ENCODE measurements around the gene SRMS.
"Not testable (repeated sequence)": the region's sequence is repeated elsewhere in the genome, so short reads cannot be mapped to it uniquely, and the experiment has no call there.

SRMS gene

GRCh38 chr20:63565021-63565698 lies 17.6 kb upstream of the SRMS start:
- no peak for DNase-seq (ENCODE audit: low spot score)

GRCh38 chr20:63564036-63564810 lies 16.7 kb upstream of the SRMS start:
- DNase-seq (ENCODE audit: low spot score), result no peak

DNA sequence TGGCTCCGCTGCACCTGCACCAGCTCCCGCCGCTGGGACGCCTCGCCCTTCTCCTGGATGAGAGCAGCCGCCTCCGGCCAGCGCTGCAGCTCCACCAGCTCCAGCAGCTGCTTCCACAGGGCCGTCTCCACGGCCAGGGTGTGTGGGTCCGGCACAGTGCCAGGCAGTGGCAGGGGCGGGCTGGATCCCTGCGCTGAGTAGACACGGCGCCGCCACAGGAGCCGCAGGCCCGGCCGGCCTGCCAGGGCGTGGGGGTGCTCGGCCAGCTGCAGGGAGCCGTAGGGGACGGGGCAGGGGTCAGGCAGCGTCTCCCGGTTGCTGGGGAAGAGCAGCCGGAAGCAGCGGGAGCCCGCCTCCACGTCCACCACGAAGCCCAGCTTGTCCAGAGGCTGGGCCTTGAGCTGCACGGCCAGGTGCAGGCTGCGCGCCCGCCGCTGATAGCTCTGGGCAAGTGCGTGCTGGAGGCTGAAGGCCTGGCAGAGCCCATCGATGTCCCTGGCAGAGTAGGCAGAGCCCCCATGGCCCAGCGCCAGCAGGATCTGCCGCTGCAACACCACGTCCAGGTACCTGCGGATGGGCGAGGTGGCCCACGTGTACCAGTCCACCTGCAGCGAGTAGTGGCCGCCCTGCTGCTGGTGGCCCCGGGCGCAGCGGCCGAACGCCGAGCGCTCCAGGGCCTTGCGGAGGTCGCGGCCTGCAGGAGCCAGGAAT lies 15.8 kb upstream of the SRMS start:
- no peak for DNase-seq (ENCODE audit: low spot score)

- DNase-seq (ENCODE audit: low spot score), result no peak
Observed at GRCh38 chr20:63562461-63563224, 15.1 kb upstream of the SRMS start.

DNA sequence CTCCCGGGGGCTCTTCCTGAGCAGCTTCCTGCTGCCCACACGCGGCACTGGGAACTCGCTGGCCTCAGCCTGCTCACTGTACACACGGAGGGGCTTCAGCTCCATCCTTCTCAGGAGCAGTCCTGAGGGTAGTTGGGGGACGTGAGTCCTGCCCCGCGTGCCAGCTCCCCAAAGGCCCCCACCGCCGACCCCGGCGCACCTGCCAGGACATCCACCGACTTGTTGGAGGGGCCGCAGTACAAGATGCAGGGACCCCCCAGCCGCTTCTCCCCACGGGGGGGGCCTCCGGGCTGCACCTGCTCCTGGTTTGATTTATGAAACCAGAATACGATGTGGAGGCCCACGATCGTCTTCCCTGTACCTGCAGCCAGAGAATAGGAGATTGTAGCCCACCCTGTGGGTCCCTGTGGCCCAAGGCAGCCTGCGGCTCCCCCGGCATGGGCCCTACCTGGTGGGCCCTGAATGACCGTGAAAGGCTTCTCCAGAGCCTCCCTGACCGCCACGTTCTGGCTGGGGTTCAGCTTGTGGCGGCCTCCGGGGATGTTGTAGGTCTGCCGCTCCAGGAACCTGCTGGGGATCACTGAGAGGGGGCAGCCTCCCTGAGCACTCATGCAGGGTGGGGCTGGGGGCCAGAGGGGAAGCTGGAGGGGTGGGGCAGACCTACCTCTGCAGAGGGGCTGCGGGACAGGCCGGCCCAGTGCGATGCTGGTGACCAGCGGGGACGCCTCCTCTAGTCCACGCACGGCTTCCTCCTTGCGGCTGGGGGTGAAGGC lies 14.3 kb upstream of the SRMS start:
- DNase-seq (ENCODE audit: low spot score), result no peak

DNA sequence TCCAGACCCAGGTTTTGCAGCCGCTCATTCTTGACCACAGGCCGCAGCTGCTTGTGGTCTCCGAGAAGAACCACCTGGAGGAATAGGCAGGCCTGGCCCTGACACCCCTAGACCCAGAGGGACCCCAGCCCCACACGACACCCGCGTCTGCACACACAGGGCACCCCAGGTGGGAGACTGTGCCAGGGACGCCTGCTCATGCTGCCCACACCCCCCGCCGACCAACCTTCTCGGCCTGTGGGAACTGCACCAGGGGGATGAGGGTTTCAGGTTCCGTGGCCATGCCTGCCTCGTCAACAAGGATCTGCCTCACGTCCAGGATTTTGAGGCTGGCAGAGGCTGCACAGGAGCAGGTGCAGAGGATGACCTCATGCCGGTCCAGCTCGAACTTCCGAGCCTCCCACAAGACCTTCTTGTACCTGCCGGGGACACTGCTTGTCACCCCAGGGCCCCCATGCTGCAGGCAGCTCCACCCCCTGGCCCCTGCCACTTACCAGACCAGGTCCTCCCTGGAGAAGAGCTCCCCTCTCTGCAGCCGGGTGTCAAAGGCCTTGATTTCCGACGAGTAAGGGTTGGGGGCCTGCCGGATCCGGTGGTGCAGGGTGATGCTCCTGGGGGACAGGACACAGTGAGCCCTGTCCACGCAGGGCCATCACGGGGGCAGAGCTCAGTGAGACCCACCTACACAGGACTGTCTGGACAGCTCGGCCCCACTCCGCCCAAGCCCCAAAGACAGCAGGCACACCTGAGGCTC lies 13.5 kb upstream of the SRMS start:
- DNase-seq (ENCODE audit: low spot score), result no peak

- no peak for DNase-seq (ENCODE audit: low spot score)
Observed at GRCh38 chr20:63560333-63560805, 12.8 kb upstream of the SRMS start.

- DNase-seq (ENCODE audit: low spot score), result not testable (repeated sequence)
Observed at GRCh38 chr20:63559485-63560332, 12.2 kb upstream of the SRMS start.

- no peak for DNase-seq (ENCODE audit: low spot score)
Observed at GRCh38 chr20:63558804-63559484, 11.4 kb upstream of the SRMS start.

- DNase-seq (ENCODE audit: low spot score), result no peak
Observed at GRCh38 chr20:63557481-63557891, 9.9 kb upstream of the SRMS start.

DNA sequence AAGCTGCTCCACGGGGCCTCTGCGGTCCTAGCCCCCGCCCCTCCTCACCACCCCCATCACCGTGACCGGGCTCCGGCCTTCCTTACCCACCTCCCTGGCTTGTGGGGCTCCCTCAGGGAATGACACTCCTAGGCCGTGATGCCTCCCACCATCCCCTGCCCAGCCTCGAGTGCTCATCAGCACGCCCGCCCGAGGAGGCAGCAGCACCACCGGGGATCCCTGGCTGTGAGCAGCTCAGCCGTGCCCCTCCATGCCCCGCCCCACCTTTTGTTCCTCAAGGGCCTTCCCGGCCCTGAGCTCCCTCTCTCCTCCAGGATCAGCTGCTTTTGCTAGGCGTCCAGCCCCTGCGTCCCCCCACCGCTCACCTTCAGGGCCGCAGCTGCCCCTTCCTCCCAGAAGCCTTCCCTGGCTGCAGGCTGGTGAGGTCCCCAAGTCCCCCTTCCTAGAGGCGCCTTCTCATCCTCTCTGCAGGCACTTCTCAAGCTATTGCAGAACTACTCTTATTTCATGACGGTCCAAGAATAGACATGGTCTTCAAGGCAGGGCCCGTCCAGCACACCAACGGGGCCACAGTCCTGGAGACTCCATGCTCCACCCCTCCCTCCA lies 9.4 kb upstream of the SRMS start:
- DNase-seq (ENCODE audit: low spot score), result no peak

DNA sequence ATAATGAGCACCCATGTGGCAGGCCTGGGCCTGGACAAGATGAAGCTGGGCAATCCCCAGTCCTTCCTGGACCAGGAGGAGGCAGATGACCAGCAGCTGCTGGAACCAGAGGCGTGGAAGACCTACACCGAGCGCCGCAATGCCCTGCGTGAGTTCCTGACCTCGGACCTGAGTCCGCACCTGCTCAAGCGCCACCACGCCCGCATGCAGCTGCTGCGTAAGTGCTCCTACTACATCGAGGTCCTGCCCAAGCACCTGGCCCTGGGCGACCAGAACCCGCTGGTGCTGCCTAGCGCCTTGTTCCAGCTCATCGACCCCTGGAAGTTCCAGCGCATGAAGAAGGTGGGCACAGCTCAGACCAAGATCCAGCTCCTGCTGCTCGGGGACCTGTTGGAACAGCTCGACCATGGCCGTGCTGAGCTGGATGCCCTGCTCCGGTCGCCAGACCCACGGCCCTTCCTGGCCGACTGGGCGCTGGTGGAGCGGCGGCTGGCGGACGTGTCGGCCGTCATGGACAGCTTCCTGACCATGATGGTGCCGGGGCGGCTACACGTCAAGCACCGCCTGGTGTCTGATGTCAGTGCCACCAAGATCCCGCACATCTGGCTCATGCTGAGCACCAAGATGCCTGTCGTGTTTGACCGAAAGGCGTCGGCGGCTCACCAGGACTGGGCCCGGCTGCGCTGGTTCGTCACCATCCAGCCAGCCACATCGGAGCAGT lies 8.3 kb upstream of the SRMS start:
- no peak for DNase-seq (ENCODE audit: low spot score)

DNA sequence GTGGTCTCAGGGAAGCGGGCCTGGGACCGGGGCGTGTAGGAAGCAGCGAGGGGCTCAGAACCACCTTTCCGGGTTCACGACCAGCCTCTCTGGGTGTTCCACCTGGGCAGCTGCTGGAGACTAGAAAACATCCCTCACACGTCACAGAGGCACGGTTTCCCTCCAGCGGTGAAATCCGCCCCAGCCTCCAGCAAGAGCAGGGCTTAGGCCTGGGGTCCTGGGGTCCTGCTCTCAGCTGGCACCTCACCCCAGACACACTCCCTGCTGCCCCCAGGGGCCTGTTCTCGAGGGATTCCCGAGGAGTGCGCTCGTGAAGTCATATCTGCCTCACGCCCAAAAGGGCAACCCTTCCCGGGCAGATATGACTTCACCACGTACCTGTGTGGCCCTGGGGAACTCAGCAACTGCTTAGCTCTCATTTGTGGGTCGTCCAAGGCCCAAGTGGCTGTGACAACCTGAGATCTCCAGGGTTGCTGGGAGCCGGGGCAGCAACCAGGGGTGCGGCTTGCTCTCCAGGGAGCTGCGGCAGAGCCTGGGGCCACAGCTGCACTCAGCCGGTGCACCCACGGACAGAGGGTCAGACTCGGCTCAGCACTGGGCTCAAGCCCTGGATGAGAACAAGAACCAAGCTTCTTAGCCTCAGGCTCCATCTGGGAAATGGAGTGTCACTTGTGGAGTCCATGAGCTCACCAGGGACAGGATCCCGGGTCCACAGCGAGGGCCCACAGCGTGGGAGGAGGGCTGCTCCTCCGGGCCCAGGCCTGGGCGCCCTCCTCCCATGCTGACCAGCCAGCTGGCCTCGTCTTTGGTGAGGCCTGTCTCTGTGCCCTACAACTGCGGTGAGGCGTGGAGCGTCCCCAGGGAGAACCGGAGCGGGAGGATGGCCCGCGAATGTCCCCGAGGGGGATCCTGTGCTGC lies 7.1 kb upstream of the SRMS start:
- no peak for DNase-seq (ENCODE audit: low spot score)

DNA sequence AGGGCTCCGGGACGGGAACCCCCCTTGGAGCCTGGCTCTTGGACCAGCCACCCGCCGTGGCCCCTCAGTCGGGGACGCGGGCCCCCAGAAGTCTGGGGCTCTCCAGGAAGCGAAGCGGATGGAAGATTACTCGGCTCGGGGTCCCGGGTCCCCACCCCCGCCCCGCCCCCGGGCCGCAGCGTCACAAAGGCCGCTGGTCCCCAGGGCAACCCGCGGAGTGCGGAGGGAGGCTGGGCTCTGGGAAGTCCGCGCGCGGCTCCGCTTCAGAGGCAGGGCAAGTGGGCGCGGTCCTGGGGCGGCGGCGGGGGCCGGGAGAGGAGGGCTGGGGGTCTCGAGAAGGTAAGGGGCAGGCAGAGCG lies 6.4 kb upstream of the SRMS start, which contains the start of gene FNDC11:
TSS of gene FNDC11 (plus strand) at position 227 of the 358 bp plus-strand sequence. CDS start 1,505 bp downstream, outside the sequence.
- no peak for DNase-seq (ENCODE audit: low spot score)

- peak; percentile 87 for DNase-seq (ENCODE audit: low spot score)
Observed at GRCh38 chr20:63553251-63553932, 5.8 kb upstream of the SRMS start.

Data from COLO829 (cell line).